ENCODE results near the gene STAT3. TPM values are rescaled to one million over a fixed set of nuclear protein-coding genes. Genes with fewer than 3 reads are reported as not detected.

STAT3 gene
- total and polyA plus RNA-seq, 2 experiments from 2014 or later = 84.1 to 112 TPM

- Histone ChIP-seq H3K36me3 (ENCODE audit: low read depth) (0 out of 2 replicates have a peak, but pooled peaks cover 4% of the 10 kb centered on the region), H3K27me3 (replicated peaks; ENCODE audit: insufficient read depth) (no peaks in the 10 kb centered on the region), H3F3A (ENCODE audit: insufficient read depth) (peaks cover 73% of the 10 kb centered on the region), H3K9me2 (ENCODE audit: insufficient read depth) (no peaks in the 10 kb centered on the region), H3K27ac (peak overlapping the region; percentile 87), H3K9ac (peak overlapping the region; percentile 59), H3K4me1 (ENCODE audit: insufficient read depth) (peaks cover 84% of the 10 kb centered on the region), H3K4me3 (peak overlapping the region; percentile 17), H4K20me1 (ENCODE audit: insufficient read depth) (peaks cover 58% of the 10 kb centered on the region; the same call in 1 of the 2 replicates), H3K4me2 (ENCODE audit: unreplicated experiment) (peak overlapping the region; percentile 63), H2AFZ (no peak overlapping the region), H3K79me2 (ENCODE audit: insufficient read depth) (peaks cover 99% of the 10 kb centered on the region), H3K9me3 (ENCODE audit: low read depth) (no peaks in the 10 kb centered on the region)
- DNase-seq = no peak
- TF ChIP-seq EZH2 (IDR thresholded peaks at IDR 0.05; ENCODE audit: insufficient read depth, poor library complexity, severe bottlenecking) (no peak), EZH2phosphoT487 (IDR thresholded peaks at IDR 0.05; ENCODE audit: insufficient read depth, low read depth) (no peak)
- in situ Hi-C loops (cut with MboI) = no loop called here
- 25 to 35% methylated on average over 5 of the region's 5 CpGs for WGBS, 2 experiments (ENCODE audit: low coverage in 1 of 2, low lambda C conversion rate in 2 of 2, missing lambda C conversion rate in 2 of 2)
These were observed 22.1 kb upstream of the STAT3 start for GRCh38 chr17:42410319-42410685.

- in situ Hi-C loops (cut with MboI) = loop anchor here (10.0 kb wide), 1 partner anchor 85 kb away; no protein-coding TSS in a partner anchor
These were observed 21.5 kb upstream of the STAT3 start for GRCh38 chr17:42409523-42410318.

DNA sequence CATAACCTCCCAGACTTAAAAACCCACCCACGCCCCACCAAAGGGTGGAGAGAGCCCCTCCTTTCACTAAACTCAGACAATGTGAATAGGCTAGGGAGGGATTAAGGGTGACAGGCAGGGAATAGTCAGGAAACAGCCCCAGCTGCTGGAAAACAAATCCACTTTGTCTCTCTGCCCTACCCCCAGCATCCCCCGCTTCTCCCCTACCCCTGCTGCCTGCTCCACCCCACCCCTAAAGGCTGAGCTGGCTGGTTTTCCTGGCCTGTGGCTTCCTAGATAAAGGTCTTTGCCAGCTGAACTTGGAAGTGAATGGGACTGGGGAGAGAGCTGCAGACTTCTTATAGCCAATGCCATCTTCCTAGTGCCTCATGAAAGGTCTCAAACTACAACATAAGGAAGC is 19.8 kb upstream of the STAT3 start:
- peaks cover 72% of the 10 kb centered on the region for H3K4me1 ChIP-seq (ENCODE audit: insufficient read depth)
- in situ Hi-C loops (cut with MboI) = loop anchor here (10.0 kb wide), 1 partner anchor 83 kb away; no protein-coding TSS in a partner anchor
- peak; percentile 41 for DNase-seq

More at GRCh38 chr17:42409523-42410318, 21.5 kb upstream of the STAT3 start:
- 0% methylated on average over 5 of the region's 5 CpGs for WGBS, 2 experiments (ENCODE audit: low coverage in 1 of 2, low lambda C conversion rate in 2 of 2, missing lambda C conversion rate in 2 of 2)
- peak overlapping the region; percentile 63 for H3K4me2 ChIP-seq (ENCODE audit: unreplicated experiment)
- peak overlapping the region; percentile 87 for H3K27ac ChIP-seq
- H3K4me1 ChIP-seq (ENCODE audit: insufficient read depth) = peaks cover 79% of the 10 kb centered on the region
- H3K27me3 ChIP-seq (replicated peaks; ENCODE audit: insufficient read depth) = no peaks in the 10 kb centered on the region
- peaks cover 2% of the 10 kb centered on the region; the same call in 1 of the 2 replicates for H3K36me3 ChIP-seq (ENCODE audit: low read depth)
- no peak overlapping the region for H2AFZ ChIP-seq
- TF ChIP-seq EZH2phosphoT487 (IDR thresholded peaks at IDR 0.05; ENCODE audit: insufficient read depth, low read depth) (no peak), EZH2 (IDR thresholded peaks at IDR 0.05; ENCODE audit: insufficient read depth, poor library complexity, severe bottlenecking) (no peak)
- peak overlapping the region; percentile 59 for H3K9ac ChIP-seq
- H3K9me2 ChIP-seq (ENCODE audit: insufficient read depth) = no peaks in the 10 kb centered on the region
- H3F3A ChIP-seq (ENCODE audit: insufficient read depth) = peaks cover 73% of the 10 kb centered on the region
- H4K20me1 ChIP-seq (ENCODE audit: insufficient read depth) = peaks cover 53% of the 10 kb centered on the region; the same call in 1 of the 2 replicates
- H3K79me2 ChIP-seq (ENCODE audit: insufficient read depth) = peaks cover 99% of the 10 kb centered on the region
- no peaks in the 10 kb centered on the region for H3K9me3 ChIP-seq (ENCODE audit: low read depth)
- H3K4me3 ChIP-seq = peak overlapping the region; percentile 45
- DNase-seq = peak; percentile 97

DNA sequence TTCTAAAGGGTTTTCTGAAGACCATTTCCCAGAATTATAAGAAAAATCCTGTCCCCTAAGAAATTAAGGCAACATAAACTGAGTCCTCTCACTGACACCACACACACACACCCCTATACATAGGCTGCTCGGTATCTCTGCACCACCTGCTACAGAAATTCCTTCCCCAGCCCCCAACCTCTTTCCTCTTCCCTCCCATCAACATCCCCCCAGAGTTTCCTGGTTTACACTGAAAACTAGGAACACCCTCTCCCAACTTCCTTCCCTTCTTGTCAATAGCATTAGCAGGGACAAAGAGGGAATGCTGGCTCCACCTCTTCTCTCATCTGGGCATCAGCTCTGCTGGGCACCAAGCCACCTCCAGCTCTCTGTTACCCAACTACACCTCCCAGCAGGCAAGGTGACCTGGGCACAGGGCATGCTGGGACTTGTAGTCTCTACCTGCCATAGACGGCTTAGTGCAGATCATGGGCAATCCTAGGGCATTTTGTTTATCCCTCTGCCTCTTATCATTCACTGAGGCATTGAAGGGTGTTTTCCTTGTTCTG is 19.1 kb upstream of the STAT3 start:
- H4K20me1 ChIP-seq (ENCODE audit: insufficient read depth) = peaks cover 47% of the 10 kb centered on the region; the same call in 1 of the 2 replicates
- H3K9ac ChIP-seq = peak overlapping the region; percentile 33; the same call in 1 of the 2 replicates
- no peaks in the 10 kb centered on the region for H3K9me2 ChIP-seq (ENCODE audit: insufficient read depth)
- peak overlapping the region; percentile 63 for H3K4me2 ChIP-seq (ENCODE audit: unreplicated experiment)
- WGBS, 2 experiments (ENCODE audit: low coverage in 1 of 2, low lambda C conversion rate in 2 of 2, missing lambda C conversion rate in 2 of 2) = 7 to 8% methylated on average over 2 of the region's 2 CpGs
- peaks cover 86% of the 10 kb centered on the region for H3F3A ChIP-seq (ENCODE audit: insufficient read depth)
- no peak for TF ChIP-seq EZH2 (IDR thresholded peaks at IDR 0.05; ENCODE audit: insufficient read depth, poor library complexity, severe bottlenecking)
- no peak for TF ChIP-seq EZH2phosphoT487 (IDR thresholded peaks at IDR 0.05; ENCODE audit: insufficient read depth, low read depth)
- peak overlapping the region; percentile 27 for H3K4me3 ChIP-seq
- no peaks in the 10 kb centered on the region for H3K9me3 ChIP-seq (ENCODE audit: low read depth)
- H3K36me3 ChIP-seq (ENCODE audit: low read depth) = peaks cover 23% of the 10 kb centered on the region
- peak; percentile 80 for DNase-seq
- no peaks in the 10 kb centered on the region for H3K27me3 ChIP-seq (replicated peaks; ENCODE audit: insufficient read depth)
- peak overlapping the region; percentile 87 for H3K27ac ChIP-seq
- H3K4me1 ChIP-seq (ENCODE audit: insufficient read depth) = peaks cover 71% of the 10 kb centered on the region
- in situ Hi-C loops (cut with MboI) = loop anchor here (10.0 kb wide), 1 partner anchor 83 kb away; no protein-coding TSS in a partner anchor
- H2AFZ ChIP-seq = no peak overlapping the region
- peaks cover 99% of the 10 kb centered on the region for H3K79me2 ChIP-seq (ENCODE audit: insufficient read depth)

More for the DNA sequence above, 19.8 kb upstream of the STAT3 start:
- Histone ChIP-seq H3K9ac (peak overlapping the region; percentile 30), H3F3A (ENCODE audit: insufficient read depth) (peaks cover 79% of the 10 kb centered on the region), H3K27ac (peak overlapping the region; percentile 87), H3K4me2 (ENCODE audit: unreplicated experiment) (peak overlapping the region; percentile 63), H3K9me2 (ENCODE audit: insufficient read depth) (no peaks in the 10 kb centered on the region), H3K36me3 (ENCODE audit: low read depth) (peaks cover 18% of the 10 kb centered on the region), H3K9me3 (ENCODE audit: low read depth) (no peaks in the 10 kb centered on the region), H2AFZ (no peak overlapping the region), H4K20me1 (ENCODE audit: insufficient read depth) (peaks cover 44% of the 10 kb centered on the region; the same call in 1 of the 2 replicates), H3K27me3 (replicated peaks; ENCODE audit: insufficient read depth) (no peaks in the 10 kb centered on the region), H3K4me3 (peak overlapping the region; percentile 27), H3K79me2 (ENCODE audit: insufficient read depth) (peaks cover 99% of the 10 kb centered on the region)
- TF ChIP-seq EZH2 (IDR thresholded peaks at IDR 0.05; ENCODE audit: insufficient read depth, poor library complexity, severe bottlenecking) = no peak
- no peak for TF ChIP-seq EZH2phosphoT487 (IDR thresholded peaks at IDR 0.05; ENCODE audit: insufficient read depth, low read depth)
- 14 to 16% methylated on average over 2 of the region's 2 CpGs for WGBS, 2 experiments (ENCODE audit: low coverage in 1 of 2, low lambda C conversion rate in 2 of 2, missing lambda C conversion rate in 2 of 2)
